ENCODE data around the gene CNTD1. TPM values are rescaled to one million over a fixed set of nuclear protein-coding genes. Genes with fewer than 3 reads are reported as not detected.

CNTD1 gene
- total RNA-seq, 1 donor from 2014 or later = not detected

DNA sequence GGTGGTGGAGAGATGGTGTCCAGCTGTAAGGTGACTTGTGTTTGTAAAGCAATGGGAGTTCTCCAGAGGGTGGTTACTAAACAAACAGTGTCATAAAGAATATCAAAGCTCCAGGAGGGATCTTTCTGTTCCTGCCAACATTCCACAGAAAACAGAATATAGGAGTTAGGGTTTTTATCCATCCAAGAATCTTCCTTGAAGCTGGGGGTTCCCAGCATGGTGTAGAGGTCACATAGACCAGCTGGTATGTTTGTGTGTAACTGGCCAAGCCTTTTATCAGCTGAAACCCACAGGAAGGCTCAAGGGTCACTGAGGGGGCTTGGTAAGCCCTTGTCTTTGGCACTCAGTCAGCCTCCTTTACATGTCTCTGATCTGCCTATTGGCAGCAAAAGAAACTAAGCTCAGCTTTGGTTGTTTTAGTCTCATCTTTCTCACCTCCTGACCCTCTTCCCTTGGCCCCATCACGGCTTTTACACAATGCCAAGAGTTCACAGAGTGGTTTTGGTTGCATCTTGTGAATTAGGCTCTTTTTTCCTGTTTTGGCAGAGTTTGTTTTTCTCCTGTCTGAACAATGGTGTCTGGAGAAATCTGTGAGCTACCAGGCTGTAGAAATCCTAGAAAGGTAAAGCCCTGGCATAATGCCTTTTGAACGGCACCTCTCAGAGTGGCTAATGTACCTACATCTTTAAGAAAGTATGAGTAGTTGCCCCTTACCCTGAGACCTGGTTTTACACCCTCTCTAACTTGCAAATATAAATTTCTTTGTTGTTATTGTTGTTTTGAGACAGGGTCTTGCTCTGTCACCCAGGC lies 4.6 kb downstream of the CNTD1 start:
- DNase-seq (ENCODE audit: low spot score) = no peak

DNA sequence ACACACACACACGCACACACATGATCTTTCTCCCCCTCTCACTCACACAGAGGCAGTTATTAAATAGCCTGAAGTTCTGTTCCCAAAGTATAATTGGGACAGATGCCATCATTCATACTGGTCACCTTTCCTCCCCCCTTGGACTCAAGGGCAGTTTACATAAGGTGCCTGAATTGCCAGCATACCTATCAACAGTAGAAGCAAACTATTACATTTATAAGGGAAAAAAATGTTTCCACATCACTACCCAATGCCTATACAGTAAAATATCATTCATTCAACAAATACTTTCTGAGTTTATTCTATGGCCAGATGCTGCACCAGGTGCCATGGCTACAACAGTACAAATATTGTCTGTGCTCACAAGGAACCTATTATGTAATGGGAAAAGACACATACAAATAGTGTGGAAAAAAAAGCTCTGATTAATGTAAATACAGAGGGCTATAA lies 6.3 kb downstream of the CNTD1 start:
- DNase-seq (ENCODE audit: low spot score) = no peak

DNA sequence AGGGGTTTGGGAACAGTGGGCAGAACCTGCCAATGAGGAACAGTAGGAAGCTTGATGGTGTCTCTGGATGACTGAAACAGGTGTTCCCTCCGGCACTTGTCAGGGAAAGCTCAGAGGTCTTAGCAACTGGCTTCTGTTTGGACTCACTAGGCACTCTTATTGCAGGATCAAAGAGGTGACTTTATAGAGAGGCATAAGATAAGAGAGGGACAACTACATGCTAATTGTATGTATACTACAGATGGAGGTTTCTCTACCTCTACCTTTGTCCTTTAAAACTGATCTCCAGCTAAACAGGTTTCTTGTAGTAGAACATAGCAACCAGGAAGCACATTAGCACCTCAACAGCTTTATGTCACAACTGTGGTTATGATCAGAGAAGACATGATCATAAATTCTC lies 7.6 kb downstream of the CNTD1 start:
- DNase-seq (ENCODE audit: low spot score) = no peak

DNA sequence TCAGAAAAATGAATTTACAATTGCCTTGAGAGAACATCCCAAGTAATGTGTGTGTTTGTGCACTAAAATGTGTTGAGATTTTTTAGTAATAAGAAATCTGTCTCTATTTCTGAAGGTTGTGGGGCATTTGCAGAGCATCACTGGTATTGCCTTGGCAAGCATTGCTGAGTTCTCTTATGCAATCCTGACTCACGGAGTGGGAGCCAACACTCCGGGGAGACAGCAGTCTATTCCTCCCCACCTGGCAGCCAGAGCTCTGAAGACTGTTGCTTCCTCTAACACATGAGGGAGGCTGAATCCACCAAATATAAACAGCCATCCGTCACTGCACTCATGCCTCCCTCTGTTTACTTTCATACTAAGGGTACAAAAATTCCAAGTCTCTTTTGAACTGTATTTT lies 10.6 kb downstream of the CNTD1 start:
- DNase-seq (ENCODE audit: low spot score) = no peak

DNA sequence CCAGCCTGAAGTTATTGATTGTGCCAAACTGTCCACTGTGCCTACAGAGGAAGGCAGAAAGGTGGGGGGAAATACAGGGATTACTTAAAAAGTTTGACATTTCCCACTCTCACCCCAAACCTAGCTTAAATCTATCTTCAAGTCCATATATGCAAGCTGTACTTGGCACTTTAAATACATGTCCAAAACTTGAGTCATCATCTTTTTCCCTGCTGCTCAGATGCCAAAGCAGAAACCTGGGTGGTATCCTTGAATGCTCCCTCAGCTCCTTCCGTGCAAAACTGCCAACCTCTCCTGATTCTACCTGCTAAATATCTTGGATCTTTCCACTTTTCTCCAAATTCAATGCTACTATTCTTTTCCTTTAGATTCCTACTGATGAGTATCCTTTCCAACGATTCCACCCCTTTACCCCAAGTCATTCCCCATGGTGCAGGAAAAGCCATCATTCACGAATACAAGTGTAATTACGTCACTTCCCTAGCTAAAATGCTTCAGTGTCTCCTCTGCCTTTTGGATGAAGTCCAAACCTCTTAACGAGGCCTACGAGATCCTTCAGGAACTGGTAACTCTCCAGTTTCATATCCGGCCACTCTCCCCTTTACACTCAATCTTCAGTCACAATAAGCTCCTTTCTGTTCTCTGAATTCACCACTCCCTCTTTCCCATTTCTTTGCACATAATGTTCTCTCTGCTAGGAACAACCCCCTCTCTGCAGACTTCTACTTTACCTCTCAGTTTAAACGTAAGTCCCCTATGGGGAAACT lies 16.2 kb downstream of the CNTD1 start:
- no peak for DNase-seq (ENCODE audit: low spot score)

DNA sequence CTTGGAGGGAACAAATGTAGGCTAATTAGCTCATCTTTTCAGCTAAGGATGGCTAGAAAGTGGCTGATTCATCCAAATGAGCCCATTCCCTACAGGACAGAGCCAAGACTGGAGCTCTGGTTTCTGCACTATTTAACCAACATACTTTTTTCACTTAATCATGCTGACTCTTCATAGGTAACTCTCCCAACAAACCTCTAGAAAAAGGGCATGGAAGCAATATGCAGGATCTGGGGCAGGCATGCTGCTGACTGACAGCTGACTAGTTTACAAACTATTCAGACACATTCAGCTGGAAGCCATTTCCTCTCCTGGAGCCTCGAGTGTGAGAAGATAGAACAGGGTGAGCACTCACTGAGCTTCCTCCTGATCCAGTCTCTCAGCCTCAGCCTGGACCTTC lies 19.2 kb downstream of the CNTD1 start:
- DNase-seq (ENCODE audit: low spot score) = no peak

DNA sequence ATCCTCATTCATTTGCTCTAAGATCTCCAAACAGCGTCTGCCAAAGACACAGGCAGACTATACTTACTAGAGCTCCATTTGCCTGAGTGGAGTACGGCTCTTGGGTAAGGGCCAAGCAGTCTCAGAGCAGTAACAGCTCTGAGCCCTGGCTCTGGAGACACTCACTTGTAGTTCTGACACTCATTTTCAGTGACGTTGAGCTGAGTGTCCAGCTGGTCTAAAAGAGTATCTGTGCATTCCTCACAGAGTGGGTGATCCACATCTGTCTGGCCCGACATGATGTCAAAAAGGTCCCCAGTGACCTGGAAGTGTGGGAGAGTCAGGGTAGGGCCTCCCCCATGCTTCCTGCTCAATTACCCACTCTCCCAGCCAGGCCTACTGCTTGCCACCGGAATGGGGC lies 19.7 kb downstream of the CNTD1 start:
- DNase-seq (ENCODE audit: low spot score) = no peak

DNA sequence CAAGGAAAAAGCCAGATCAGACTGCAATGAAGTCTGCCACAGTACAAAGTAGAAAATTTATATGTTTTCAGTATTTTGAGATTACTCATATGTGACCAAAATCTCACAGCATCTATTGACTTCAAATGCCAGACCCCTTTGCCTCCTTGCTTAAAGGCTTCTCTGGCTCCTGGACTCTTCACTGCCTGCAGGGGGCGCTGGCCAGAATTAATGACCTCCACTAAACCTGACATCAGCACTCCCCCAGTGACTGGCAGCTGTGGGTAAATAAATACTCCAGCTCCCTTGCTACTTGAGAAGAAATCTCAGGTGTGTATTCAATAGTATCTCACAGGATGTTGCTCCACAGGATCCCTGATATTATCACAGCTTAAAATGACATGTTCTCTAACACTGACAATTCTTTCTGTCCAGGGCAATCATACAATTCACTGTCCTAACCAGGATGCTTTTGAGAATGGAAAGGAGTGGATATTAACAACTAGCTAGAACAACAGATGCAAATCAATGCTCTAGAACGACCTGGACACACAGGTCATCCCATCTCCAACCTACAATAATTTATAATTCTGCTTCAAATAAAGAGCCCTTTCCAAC lies 21.4 kb downstream of the CNTD1 start:
- no peak for DNase-seq (ENCODE audit: low spot score)

DNA sequence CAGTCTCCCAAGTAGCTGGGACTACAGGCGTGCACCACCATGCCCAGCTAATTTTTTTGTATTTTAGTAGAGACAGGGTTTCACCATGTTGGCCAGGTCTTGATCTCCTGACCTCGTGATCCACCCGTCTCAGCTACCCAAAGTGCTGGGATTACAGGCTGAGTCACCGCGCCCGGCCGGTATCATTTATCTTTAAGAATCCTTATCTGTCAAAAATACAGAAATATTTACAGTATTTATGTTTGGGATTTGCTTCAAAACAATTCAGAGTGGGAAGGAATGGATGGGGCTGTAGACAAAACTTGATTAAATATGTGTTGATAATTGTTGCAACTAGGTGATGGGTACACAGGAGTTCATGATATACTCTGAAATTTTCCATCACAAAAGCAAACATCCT lies 22.5 kb downstream of the CNTD1 start:
- no peak for DNase-seq (ENCODE audit: low spot score)

DNA sequence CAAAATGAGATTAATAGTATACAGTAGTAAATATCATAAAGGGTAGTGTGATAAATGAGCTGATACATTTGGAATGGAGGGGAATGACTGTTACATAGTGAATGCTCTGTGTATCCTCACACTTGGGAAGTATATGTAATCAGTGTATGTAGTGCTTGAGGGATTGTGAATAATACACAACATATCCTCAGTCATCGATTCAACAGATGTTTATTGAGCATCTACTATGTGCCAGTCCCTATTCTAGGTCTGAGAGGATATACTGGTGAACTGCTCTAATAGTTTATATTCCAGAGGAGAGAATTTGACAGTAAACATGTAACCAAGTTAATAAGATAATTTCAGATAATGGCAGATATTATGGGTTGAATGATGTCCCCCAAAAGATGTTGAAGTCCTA lies 28.8 kb downstream of the CNTD1 start:
- DNase-seq (ENCODE audit: low spot score) = no peak

DNA sequence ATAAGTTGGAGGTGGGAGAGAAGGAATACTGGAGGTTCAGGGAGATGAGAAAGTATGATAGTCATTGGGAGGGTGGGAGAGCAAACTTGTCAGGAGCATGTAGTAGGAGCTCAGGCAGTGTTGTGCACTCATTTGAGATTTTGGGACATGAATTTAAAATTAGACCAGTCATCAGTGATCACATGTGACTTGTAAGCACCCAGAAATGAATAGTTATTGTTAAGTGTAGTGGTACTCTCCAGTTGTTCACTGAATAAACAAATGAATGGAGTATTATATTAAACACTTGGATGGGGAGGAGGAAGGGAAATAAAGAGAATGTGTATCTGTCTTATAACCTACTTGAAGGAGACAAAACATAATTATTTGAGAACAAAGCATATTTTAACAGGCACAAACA lies 32.3 kb downstream of the CNTD1 start:
- DNase-seq (ENCODE audit: low spot score) = no peak

DNA sequence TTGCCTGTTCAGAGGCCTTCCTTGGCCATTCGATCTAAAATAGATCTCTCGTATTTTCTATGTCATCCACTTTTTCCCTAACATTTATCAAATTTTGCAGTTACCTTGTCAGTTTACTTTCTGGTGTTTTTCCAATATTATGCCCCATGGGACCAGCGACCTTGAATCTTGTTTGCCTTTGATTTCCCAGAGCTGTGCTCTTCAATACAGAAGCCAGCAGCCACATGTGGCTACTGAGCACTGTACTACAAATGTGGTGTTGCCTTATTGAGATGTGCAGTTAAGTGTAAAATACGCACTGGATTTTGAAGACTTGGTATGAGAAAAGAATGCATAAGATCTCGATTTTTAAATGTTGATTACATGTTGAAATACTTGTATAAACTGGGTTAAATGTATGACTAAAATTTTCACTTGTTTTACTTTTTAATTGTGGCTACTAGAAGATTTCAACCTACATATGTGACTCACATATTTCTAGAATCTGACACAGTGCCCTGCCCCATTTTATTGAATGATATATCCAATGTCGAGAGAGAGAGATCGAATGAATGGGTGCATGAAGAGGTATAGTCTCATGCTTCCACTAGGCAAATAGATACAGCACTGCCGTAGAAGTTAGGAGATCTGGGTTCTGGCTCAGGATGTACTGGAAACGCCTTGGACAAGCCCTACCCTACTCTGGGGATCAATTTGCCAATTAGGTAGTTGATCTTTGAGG lies 33.7 kb downstream of the CNTD1 start:
- DNase-seq (ENCODE audit: low spot score) = no peak

DNA sequence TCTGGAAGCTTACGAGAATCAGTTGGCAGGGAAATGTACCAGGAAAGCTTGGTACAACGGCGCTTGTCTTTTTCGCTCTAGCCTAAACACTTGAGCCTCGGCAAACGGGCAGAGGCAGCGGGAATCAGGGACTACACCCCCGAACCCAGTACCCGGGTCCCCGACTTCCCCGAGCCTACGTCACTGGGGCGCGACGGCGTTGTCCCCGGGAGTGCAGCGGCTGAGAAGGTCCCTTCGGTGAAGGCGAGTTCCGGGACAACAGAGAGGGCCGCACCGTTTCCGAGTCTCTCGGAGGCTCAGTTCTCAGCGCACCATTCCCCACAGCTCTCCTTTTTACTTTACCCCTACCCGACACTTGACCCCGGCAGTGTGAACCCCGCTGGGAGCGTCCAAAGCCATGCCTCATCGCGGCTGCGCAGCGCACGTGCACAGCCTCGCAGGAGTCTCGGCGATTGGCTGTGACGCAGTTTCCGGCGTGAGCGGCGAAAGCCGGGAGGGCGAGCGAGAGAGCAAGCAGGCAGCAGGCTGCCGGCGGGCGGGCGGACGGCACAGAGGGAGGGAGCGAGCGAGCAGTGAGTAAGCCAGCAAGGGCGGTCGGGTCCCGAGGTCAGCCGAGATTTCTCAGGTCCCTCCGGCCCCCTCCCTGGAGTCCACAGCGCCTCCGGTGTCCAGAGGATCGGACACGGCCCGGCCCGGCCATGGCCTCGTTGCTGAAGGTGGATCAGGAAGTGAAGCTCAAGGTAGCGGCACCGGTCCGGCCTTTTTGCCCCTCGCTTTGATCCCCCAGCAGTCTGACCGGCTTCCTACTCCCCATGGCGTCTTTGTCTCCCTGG lies 34.5 kb downstream of the CNTD1 start, which contains the start of gene PSME3:
Gene PSME3, plus strand, starts transcription at position 464 of the 833 bp plus-strand sequence. Its CDS starts 235 bp downstream, at position 699.
- peak; percentile 97 for DNase-seq (ENCODE audit: low spot score)

DNA sequence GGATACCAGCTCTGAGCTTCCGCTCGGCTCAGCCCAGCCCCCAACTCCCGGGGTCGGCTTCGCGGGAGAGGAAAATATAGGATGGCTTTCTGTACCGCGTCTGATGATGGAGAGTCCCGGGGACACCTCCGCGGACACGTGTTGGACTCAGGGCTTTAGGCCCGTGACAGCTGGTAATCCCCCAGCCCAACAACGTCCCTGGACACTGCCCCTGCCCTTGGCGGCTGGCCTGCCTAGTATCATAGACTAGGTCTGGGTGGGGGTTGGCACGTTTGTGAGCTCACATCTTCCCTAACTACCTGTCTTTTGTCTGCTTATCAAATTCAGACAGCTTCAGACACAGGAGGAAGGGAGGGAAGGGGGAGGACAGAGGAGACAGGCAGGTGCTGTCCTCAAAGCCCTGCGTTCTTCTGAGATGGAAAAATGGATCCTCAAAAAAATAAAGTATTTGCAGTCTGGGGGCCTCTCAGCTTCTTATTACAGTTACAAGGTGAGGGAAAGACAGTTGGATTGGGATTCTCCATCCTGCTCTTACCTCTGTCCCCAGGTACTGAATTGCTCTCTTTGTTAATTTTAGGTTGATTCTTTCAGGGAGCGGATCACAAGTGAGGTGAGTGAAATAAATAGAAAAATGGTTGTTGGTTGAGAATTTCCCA lies 35.2 kb downstream of the CNTD1 start:
- DNase-seq (ENCODE audit: low spot score) = no peak

DNA sequence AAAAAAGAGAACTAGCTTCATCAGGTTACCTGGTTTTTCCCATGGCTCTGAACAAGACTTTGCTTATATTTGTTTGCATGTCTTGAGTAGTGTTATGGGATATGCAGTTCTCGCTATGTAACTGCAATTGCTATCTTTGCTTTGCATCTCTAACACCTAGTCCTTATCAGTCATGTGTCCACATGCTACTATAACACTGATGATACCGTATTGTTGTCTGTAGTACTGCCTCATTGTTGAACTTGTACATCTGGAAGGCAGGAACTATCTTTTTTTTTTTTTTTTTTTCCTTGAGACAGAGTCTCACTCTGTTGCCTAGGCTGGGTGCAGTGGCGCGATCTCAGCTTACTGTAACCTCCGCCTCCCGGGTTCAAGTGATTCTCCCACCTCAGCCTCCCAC lies 37.1 kb downstream of the CNTD1 start:
- no peak for DNase-seq (ENCODE audit: low spot score)

DNA sequence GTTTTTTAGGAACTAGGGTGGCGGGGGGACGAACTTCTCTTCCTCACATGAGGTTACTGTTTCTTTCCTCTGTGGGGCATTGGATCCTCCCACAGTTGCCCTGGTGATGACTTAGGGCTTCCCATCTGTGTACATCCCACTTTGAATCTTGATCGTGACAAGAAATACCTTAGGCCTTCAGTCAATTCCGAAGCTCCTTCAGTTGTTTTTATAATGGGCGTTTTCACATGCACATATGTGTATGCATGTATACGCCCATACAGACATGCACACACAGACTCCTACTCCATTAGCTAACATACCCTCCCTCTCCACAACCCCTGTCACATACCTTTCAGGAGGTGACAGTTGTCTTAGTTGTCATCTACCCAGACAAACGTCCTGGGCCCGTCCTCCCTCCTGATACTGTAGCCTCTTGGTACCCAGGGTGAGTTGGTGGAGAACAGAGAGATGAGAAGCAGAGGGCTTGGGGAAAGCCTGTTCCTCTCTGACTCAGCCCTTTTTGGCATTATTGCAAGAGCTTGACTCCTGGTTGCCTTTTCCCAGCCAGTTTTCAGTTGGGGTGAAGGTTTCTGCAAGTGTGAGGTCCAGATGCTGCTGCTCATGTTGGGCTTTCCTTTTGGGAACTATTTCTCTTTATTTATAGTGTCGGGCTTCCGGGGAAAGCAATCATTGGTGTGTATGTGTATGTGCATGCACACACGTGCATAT lies 43.5 kb downstream of the CNTD1 start:
- no peak for DNase-seq (ENCODE audit: low spot score)

DNA sequence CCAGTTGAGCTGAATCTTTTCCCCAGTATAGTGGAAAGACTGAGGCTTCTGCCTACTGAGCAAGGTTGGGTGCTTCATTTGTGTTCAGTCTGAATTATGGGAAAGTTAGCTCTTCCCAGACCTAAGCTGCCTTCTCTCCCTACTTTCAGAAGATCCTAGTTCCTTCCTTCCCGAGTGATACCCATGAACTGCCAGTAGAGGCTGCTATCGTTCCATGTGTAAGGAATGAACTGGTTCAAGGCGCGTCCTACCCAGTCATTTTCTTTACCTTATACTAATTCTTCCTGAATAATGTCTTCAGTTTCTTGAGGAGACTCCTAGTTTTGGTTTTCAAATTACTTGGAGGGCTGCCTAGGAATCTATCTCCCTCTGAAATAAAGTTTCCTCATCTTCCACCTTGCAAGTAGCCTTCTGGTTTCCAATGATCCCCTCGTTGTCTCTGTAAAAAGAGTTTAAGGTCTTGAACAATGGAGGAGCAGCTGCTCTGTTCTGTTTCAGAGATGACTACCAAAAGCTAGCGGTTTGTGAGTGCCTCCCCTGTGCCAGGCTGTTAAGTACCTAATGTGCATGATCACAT lies 44.8 kb downstream of the CNTD1 start:
- DNase-seq (ENCODE audit: low spot score) = no peak

DNA sequence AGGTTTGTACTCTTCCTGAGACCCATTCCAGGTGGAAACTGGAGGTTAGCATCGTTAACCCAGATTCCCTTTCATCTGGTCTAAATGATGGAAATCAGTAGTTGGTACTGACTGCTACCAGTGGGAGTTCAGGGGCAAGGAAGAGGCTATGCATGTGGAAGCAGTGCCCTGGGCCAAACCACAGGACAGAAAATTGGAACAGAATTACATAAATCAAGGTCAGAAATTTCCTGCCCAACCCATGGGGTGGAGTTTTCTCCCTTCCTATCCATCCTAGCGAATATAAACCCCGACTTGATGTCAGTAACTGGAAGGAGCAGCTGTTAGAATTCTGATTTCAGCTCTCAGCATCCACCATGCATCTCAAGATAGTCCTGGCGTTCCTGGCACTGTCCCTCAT lies 45.6 kb downstream of the CNTD1 start, which contains the start of gene AOC2:
Gene AOC2, plus strand, starts transcription at position 310 of the 400 bp plus-strand sequence. Its CDS starts 47 bp downstream, at position 357.
- DNase-seq (ENCODE audit: low spot score) = no peak

Data from mesenteric fat pad (tissue), 1 donor.